ENCODE measurements around the gene TACR3.
"Not testable (repeated sequence)": the region's sequence is repeated elsewhere in the genome, so short reads cannot be mapped to it uniquely, and the experiment has no call there.

The TACR3 gene, protein sequence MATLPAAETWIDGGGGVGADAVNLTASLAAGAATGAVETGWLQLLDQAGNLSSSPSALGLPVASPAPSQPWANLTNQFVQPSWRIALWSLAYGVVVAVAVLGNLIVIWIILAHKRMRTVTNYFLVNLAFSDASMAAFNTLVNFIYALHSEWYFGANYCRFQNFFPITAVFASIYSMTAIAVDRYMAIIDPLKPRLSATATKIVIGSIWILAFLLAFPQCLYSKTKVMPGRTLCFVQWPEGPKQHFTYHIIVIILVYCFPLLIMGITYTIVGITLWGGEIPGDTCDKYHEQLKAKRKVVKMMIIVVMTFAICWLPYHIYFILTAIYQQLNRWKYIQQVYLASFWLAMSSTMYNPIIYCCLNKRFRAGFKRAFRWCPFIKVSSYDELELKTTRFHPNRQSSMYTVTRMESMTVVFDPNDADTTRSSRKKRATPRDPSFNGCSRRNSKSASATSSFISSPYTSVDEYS

DNA sequence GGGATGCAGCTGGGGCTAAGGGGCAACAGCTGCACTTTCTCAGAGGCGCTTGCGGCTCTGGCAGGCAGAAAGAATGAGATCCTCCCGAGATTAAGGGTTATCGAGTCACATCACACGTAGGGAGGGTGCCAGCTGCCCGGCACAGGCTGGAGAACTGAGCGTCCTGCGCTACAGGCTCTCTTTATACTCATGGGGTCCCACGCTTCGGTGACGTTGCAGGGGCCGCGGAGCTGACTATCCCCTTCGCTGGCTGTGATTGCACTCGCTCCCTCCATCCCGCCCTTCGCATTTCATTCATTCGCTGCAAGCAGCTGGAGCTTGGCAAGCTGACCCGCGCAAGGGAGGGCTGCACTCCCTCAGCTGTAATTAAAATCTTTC is at the start of gene TACR3:
Gene TACR3, minus strand, starts transcription at position 156 of the 378 bp plus-strand sequence. CDS start 310 bp downstream, outside the sequence.
- CTCF ChIA-PET, result interaction anchor here (1.0 kb wide), 1 partner anchor 29 kb away, joined by 3 read pairs; no protein-coding TSS in a partner anchor
- no peak for DNase-seq (ENCODE audit: low spot score)
- TF ChIP-seq, protein P1, sequence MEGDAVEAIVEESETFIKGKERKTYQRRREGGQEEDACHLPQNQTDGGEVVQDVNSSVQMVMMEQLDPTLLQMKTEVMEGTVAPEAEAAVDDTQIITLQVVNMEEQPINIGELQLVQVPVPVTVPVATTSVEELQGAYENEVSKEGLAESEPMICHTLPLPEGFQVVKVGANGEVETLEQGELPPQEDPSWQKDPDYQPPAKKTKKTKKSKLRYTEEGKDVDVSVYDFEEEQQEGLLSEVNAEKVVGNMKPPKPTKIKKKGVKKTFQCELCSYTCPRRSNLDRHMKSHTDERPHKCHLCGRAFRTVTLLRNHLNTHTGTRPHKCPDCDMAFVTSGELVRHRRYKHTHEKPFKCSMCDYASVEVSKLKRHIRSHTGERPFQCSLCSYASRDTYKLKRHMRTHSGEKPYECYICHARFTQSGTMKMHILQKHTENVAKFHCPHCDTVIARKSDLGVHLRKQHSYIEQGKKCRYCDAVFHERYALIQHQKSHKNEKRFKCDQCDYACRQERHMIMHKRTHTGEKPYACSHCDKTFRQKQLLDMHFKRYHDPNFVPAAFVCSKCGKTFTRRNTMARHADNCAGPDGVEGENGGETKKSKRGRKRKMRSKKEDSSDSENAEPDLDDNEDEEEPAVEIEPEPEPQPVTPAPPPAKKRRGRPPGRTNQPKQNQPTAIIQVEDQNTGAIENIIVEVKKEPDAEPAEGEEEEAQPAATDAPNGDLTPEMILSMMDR (conservative IDR thresholded peaks at IDR 0.05; ENCODE audit: low read depth), result no peak
- H3K27ac ChIP-seq, result no peak within 1 kb of the TSS
- POLR2A ChIA-PET (ENCODE audit: low non-redundant PET), result interaction anchor here (0.6 kb wide), 1 partner anchor 425 kb away, joined by 3 read pairs; no protein-coding TSS in a partner anchor

DNA sequence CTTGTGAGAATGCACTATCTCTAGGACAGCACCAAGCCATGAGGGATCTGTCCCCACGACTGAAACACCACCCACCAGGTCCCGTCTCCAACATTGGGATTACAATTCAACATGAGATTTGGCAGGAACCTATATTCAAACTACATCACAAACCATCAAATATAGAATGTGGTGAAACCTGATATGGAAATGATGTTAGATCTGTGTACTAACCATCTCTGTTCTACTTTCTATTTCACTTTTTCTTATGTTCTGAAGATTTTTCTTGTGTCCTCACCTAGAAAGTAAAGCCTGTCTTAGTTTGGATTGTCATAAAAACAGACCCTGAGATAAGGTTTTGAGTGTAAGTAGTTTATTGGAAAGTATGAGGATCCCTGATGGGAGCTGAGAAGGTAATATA is 37.8 kb upstream of the TACR3 start:
- H3K27ac ChIP-seq, result no peak overlapping the region
- DNase-seq (ENCODE audit: low spot score), result no peak
- ChIA-PET CTCF (no interaction called here), POLR2A (ENCODE audit: low non-redundant PET) (no interaction called here)
- TF ChIP-seq, protein P1 (conservative IDR thresholded peaks at IDR 0.05; ENCODE audit: low read depth), result no peak

DNA sequence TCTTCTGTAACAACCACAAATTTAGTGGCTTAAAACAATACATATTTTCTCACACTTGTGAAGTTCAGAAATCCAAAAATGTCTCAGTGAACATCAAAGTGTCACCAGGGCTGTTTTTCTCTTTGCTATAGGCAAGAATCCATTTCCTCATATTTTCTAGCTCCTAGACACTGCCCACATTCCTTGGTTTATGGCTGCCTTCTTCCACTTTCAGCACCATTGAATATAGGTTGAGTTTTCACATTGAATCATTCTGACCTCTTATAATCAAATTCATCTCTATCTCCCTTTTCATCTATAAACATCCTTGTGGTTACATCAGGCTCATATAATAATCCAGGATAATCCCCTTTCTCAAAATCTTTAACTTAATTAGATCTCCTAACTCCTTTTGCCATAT is 37.0 kb upstream of the TACR3 start:
- TF ChIP-seq, protein P1 (conservative IDR thresholded peaks at IDR 0.05; ENCODE audit: low read depth), result no peak
- no peak for DNase-seq (ENCODE audit: low spot score)
- ChIA-PET POLR2A (ENCODE audit: low non-redundant PET) (no interaction called here), CTCF (no interaction called here)
- H3K27ac ChIP-seq, result no peak overlapping the region

DNA sequence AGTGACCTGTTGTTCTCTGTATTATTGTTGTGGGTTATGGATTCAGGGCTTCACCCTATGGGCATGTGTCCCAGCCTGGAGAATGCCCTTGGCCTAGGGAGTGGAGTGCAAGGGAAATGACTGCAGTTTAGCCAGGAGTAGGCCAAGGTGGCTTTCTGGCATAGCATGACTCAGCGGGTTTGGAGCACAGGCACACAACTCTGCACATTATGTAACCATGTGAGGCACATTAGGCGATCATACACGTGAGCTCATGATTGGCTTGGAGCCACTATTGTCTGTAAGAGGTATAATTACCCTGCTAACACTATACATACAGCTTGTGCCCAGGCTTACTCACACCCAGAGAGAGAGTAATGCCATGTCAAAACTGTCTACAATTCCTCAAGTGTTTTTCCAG is 35.1 kb upstream of the TACR3 start:
- H3K27ac ChIP-seq, result 0 out of 2 replicates have a peak overlapping the region, but pooled peaks have one; percentile 29
- CTCF ChIA-PET, result no interaction called here
- POLR2A ChIA-PET (ENCODE audit: low non-redundant PET), result no interaction called here
- peak; percentile 27 for DNase-seq (ENCODE audit: low spot score)
- TF ChIP-seq, protein P1 (conservative IDR thresholded peaks at IDR 0.05; ENCODE audit: low read depth), result no peak

DNA sequence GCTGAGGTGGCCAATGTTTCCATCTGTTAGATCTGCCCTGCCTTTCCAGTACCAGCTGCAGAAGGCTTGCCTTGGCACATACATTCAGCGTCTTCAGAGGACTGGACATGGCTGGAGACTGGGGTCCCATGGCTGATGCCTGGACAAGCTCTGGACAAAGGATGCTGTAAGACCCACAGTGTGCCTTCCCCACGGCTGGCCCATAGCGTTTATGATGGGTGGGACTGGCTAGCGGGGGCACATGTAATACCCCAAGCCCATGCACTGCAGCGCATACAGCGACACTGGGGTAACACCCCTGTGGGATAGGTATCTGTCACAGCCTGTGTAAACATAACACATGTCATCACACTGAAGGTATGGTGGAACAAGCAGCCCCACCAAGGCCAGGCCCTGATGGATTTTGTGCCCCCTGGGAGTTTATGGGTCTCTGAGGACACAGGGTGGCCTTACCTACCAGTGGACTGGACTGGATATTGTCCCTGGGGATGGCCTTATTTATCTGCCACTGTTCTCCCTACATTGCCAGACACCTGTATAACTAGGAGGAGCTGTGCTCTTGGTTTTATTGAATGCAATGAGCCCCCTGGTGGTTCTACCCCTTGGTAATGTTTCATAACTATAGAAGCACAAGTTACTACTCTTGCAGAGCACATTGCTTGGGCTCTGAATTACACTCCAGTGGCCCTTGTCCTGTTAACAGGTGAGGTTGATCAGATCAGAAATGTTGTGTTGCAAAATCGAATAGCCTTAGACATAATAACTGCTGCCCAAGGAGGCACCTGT is 34.3 kb upstream of the TACR3 start:
- no peak for DNase-seq (ENCODE audit: low spot score)
- ChIA-PET POLR2A (ENCODE audit: low non-redundant PET) (no interaction called here), CTCF (no interaction called here)
- TF ChIP-seq, protein P1 (conservative IDR thresholded peaks at IDR 0.05; ENCODE audit: low read depth), result no peak
- no peak overlapping the region for H3K27ac ChIP-seq

DNA sequence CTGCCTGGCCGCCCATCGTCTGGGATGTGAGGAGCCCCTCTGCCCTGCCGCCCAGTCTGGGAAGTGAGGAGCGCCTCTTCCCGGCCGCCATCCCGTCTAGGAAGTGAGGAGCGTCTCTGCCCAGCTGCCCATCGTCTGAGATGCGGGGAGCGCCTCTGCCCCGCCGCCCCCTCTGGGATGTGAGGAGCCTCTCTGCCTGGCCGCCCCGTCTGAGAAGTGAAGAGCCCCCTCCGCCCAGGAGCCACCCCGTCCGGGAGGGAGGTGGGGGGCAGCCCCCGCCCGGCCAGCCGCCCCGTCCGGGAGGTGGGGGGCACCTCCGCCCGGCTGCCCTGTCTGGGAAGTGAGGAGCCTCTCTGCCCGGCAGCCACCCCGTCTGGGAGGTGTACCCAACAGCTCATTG is 3.4 kb upstream of the TACR3 start:
- POLR2A ChIA-PET (ENCODE audit: low non-redundant PET); DNase-seq (ENCODE audit: low spot score); CTCF ChIA-PET; H3K27ac ChIP-seq: not testable (repeated sequence)
